ENCODE results near the gene ZNF519. TPM values are rescaled to one million over a fixed set of nuclear protein-coding genes. Genes with fewer than 3 reads are reported as not detected.
A peak's percentile ranks its signal among the peaks of the same experiment; 100 is the strongest.
"Not testable (repeated sequence)": the region's sequence is repeated elsewhere in the genome, so short reads cannot be mapped to it uniquely, and the experiment has no call there.

ZNF519 gene
- total and polyA plus RNA-seq, 9 donors = 5.4 to 9.5 (median 6.9) TPM

GRCh38 chr18:14131696-14132270 lies 452 bp downstream of the ZNF519 start:
- H3K9me3 ChIP-seq (replicated peaks; ENCODE audit: control insufficient read depth, low read depth, low read length); H3K4me1 ChIP-seq (ENCODE audit: control insufficient read depth, insufficient read depth, low read length); H3K27me3 ChIP-seq (ENCODE audit: control insufficient read depth, insufficient read depth, low read length); DNase-seq; H3K36me3 ChIP-seq (ENCODE audit: control insufficient read depth, insufficient read depth, low read length): not testable (repeated sequence)
- WGBS (ENCODE audit: insufficient coverage) = 2% methylated on average over 6 of the region's 27 CpGs
- peak overlapping the region; percentile 71 for H3K27ac ChIP-seq (ENCODE audit: low read length)
- peak overlapping the region; percentile 61 for H3K4me3 ChIP-seq (ENCODE audit: low read length)

GRCh38 chr18:14130804-14131203 lies 1.4 kb downstream of the ZNF519 start:
- not testable (repeated sequence) for DNase-seq; H3K36me3 ChIP-seq (ENCODE audit: control insufficient read depth, insufficient read depth, low read length); H3K27me3 ChIP-seq (ENCODE audit: control insufficient read depth, insufficient read depth, low read length); H3K4me3 ChIP-seq (ENCODE audit: low read length); H3K4me1 ChIP-seq (ENCODE audit: control insufficient read depth, insufficient read depth, low read length); H3K27ac ChIP-seq (ENCODE audit: low read length); H3K9me3 ChIP-seq (replicated peaks; ENCODE audit: control insufficient read depth, low read depth, low read length)
- WGBS (ENCODE audit: insufficient coverage) = no CpG with 5 or more reads among the region's 3 CpGs

- H3K27me3 ChIP-seq (ENCODE audit: control insufficient read depth, insufficient read depth, low read length) = no peaks in the 10 kb centered on the region
- H3K36me3 ChIP-seq (ENCODE audit: control insufficient read depth, insufficient read depth, low read length) = no peaks in the 10 kb centered on the region
- no peaks in the 10 kb centered on the region for H3K4me1 ChIP-seq (ENCODE audit: control insufficient read depth, insufficient read depth, low read length)
- no peaks in the 10 kb centered on the region for H3K9me3 ChIP-seq (replicated peaks; ENCODE audit: control insufficient read depth, low read depth, low read length)
- no peak overlapping the region for H3K4me3 ChIP-seq (ENCODE audit: low read length)
- DNase-seq = no peak
- WGBS (ENCODE audit: insufficient coverage) = no CpG with 5 or more reads among the region's 2 CpGs
- no peak overlapping the region for H3K27ac ChIP-seq (ENCODE audit: low read length)
Measured at GRCh38 chr18:14124689-14125088, 7.5 kb downstream of the ZNF519 start.

DNA sequence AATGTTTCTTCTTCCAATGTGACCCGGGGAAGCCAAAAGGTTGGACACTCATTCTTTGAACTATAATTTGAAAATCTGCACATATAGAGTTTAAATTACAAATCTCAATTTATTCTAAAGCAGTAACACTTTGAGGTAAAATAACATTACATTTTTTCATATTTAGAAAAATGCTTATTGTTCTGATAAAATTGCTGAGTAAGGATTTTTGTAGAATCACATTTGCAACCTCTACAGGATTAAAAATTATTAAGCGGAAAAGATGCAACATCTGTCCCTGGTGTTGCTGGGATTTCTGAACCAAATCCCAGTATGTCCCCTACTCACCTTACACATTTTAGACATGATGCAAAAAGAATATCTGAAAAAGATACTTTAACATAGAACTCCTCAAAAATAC lies 10.1 kb downstream of the ZNF519 start:
- no peak overlapping the region for H3K27ac ChIP-seq (ENCODE audit: low read length)
- H3K4me3 ChIP-seq (ENCODE audit: low read length) = no peak overlapping the region
- H3K9me3 ChIP-seq (replicated peaks; ENCODE audit: control insufficient read depth, low read depth, low read length) = no peaks in the 10 kb centered on the region
- peaks cover 5% of the 10 kb centered on the region for H3K36me3 ChIP-seq (ENCODE audit: control insufficient read depth, insufficient read depth, low read length)
- H3K4me1 ChIP-seq (ENCODE audit: control insufficient read depth, insufficient read depth, low read length) = no peaks in the 10 kb centered on the region
- no CpG with 5 or more reads among the region's 2 CpGs for WGBS (ENCODE audit: insufficient coverage)
- no peaks in the 10 kb centered on the region for H3K27me3 ChIP-seq (ENCODE audit: control insufficient read depth, insufficient read depth, low read length)
- no peak for DNase-seq

GRCh38 chr18:14120926-14121325 lies 11.3 kb downstream of the ZNF519 start:
- Histone ChIP-seq H3K4me3 (ENCODE audit: low read length) (no peak overlapping the region), H3K27ac (ENCODE audit: low read length) (no peak overlapping the region), H3K9me3 (replicated peaks; ENCODE audit: control insufficient read depth, low read depth, low read length) (peaks cover 3% of the 10 kb centered on the region), H3K36me3 (ENCODE audit: control insufficient read depth, insufficient read depth, low read length) (peaks cover 5% of the 10 kb centered on the region), H3K27me3 (ENCODE audit: control insufficient read depth, insufficient read depth, low read length) (no peaks in the 10 kb centered on the region), H3K4me1 (ENCODE audit: control insufficient read depth, insufficient read depth, low read length) (no peaks in the 10 kb centered on the region)
- no peak for DNase-seq

GRCh38 chr18:14117606-14118005 lies 14.6 kb downstream of the ZNF519 start:
- 78% methylated on average over 1 of the region's 2 CpGs for WGBS (ENCODE audit: insufficient coverage)

GRCh38 chr18:14106906-14107305 lies 25.3 kb downstream of the ZNF519 start:
- no peak for DNase-seq

More at GRCh38 chr18:14117606-14118005, 14.6 kb downstream of the ZNF519 start:
- no peak overlapping the region for H3K4me3 ChIP-seq (ENCODE audit: low read length)
- H3K4me1 ChIP-seq (ENCODE audit: control insufficient read depth, insufficient read depth, low read length) = no peaks in the 10 kb centered on the region
- H3K9me3 ChIP-seq (replicated peaks; ENCODE audit: control insufficient read depth, low read depth, low read length) = peaks cover 7% of the 10 kb centered on the region
- no peak overlapping the region for H3K27ac ChIP-seq (ENCODE audit: low read length)
- no peak for DNase-seq
- peaks cover 5% of the 10 kb centered on the region for H3K36me3 ChIP-seq (ENCODE audit: control insufficient read depth, insufficient read depth, low read length)
- H3K27me3 ChIP-seq (ENCODE audit: control insufficient read depth, insufficient read depth, low read length) = no peaks in the 10 kb centered on the region

DNA sequence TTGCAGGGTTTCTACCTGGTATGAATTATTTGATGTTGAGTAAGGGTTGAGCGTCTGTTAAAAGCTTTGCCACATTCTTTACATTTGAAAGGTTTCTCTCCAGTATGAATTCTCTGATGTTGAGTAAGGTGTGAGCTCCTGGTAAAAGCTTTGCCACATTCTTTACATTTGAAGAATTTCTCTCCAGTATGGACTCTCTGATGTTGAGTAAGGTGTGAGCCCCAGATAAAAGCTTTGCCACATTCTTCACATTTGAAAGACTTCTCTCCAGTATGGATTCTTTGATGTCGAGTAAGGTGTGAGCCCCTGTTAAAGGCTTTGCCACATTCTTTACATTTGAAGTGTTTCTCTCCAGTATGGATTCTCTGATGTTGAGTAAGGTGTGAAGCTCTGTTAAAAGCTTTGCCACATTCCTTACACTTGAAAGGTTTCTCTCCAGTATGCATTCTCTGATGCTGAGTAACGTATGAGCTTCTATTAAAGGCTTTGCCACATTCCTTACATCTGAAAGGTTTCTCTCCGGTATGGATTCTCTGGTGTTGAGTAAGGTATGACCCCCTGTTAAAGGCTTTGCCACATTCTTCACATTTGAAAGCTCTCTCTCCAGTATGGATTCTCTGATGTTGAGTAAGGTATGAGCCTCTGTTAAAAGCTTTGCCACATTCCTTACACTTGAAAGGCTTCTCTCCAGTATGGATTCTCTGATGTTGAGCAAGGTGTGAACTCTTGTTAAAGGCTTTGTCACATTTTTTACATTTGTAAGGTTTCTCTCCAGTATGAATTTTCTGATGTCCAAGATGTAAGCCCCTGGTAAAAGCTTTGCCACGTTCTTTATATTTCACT lies 27.1 kb downstream of the ZNF519 start:
- Histone ChIP-seq H3K27me3 (ENCODE audit: control insufficient read depth, insufficient read depth, low read length) (no peaks in the 10 kb centered on the region), H3K36me3 (ENCODE audit: control insufficient read depth, insufficient read depth, low read length) (peaks cover 2% of the 10 kb centered on the region), H3K4me1 (ENCODE audit: control insufficient read depth, insufficient read depth, low read length) (no peaks in the 10 kb centered on the region), H3K9me3 (replicated peaks; ENCODE audit: control insufficient read depth, low read depth, low read length) (peaks cover 23% of the 10 kb centered on the region), H3K27ac (ENCODE audit: low read length) (no peak overlapping the region), H3K4me3 (ENCODE audit: low read length) (no peak overlapping the region)
- DNase-seq = no peak
- no CpG with 5 or more reads among the region's 5 CpGs for WGBS (ENCODE audit: insufficient coverage)

More at GRCh38 chr18:14106906-14107305, 25.3 kb downstream of the ZNF519 start:
- peaks cover 25% of the 10 kb centered on the region for H3K9me3 ChIP-seq (replicated peaks; ENCODE audit: control insufficient read depth, low read depth, low read length)
- H3K36me3 ChIP-seq (ENCODE audit: control insufficient read depth, insufficient read depth, low read length) = peaks cover 2% of the 10 kb centered on the region
- H3K27ac ChIP-seq (ENCODE audit: low read length) = no peak overlapping the region
- H3K4me1 ChIP-seq (ENCODE audit: control insufficient read depth, insufficient read depth, low read length) = no peaks in the 10 kb centered on the region
- H3K27me3 ChIP-seq (ENCODE audit: control insufficient read depth, insufficient read depth, low read length) = no peaks in the 10 kb centered on the region
- no peak overlapping the region for H3K4me3 ChIP-seq (ENCODE audit: low read length)
- 90% methylated on average over 2 of the region's 3 CpGs for WGBS (ENCODE audit: insufficient coverage)

- peaks cover 20% of the 10 kb centered on the region for H3K9me3 ChIP-seq (replicated peaks; ENCODE audit: control insufficient read depth, low read depth, low read length)
- H3K4me3 ChIP-seq (ENCODE audit: low read length) = no peak overlapping the region
- DNase-seq = no peak
- no peaks in the 10 kb centered on the region for H3K4me1 ChIP-seq (ENCODE audit: control insufficient read depth, insufficient read depth, low read length)
- WGBS (ENCODE audit: insufficient coverage) = no CpG with 5 or more reads among the region's 2 CpGs
- no peak overlapping the region for H3K27ac ChIP-seq (ENCODE audit: low read length)
- peaks cover 2% of the 10 kb centered on the region for H3K36me3 ChIP-seq (ENCODE audit: control insufficient read depth, insufficient read depth, low read length)
- H3K27me3 ChIP-seq (ENCODE audit: control insufficient read depth, insufficient read depth, low read length) = no peaks in the 10 kb centered on the region
Measured at GRCh38 chr18:14104201-14104600, 28.0 kb downstream of the ZNF519 start.

DNA sequence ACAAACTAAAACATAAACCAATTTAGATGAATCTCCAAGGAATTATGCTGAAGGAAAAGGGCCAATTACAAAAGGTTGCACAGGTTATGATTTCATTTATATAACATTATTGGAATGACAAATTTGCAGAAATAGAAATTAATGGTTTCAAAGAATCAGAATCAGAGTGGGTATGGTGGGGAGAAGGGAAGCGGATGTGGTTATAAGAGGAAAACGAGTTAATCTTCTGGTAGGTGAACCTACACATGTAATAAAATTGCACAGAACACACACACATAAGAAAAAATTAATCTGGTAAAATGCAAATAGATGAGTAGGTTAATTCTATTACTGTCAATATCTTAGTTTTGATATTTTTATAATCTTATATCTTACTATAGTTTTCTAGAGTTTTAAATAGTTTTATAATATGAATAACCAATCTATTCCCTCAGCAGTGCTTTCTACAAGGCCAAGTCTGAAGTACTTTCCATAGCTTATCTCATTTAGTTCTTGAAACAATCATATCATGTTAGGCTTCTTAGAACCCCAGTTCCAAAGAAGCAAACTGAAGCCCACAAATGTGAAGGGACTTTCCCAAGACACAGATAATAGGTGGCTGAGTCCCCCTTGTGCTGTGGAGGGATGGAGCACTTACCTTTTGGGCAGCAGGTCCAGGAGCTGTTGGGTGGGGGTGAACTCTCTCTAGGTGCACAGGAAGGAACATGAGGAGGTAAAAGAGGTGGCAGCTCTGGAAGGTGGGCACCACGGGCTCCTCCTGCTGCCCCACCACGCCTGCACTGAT lies 31.5 kb downstream of the ZNF519 start:
- H3K9me3 ChIP-seq (replicated peaks; ENCODE audit: control insufficient read depth, low read depth, low read length) = peaks cover 10% of the 10 kb centered on the region
- no peak overlapping the region for H3K27ac ChIP-seq (ENCODE audit: low read length)
- no peak overlapping the region for H3K4me3 ChIP-seq (ENCODE audit: low read length)
- no peaks in the 10 kb centered on the region for H3K4me1 ChIP-seq (ENCODE audit: control insufficient read depth, insufficient read depth, low read length)
- no peak for DNase-seq
- 100% methylated on average over 2 of the region's 4 CpGs for WGBS (ENCODE audit: insufficient coverage)
- no peaks in the 10 kb centered on the region for H3K36me3 ChIP-seq (ENCODE audit: control insufficient read depth, insufficient read depth, low read length)
- H3K27me3 ChIP-seq (ENCODE audit: control insufficient read depth, insufficient read depth, low read length) = no peaks in the 10 kb centered on the region
